HepG2 (cell line): ENCODE data around the gene F12. TPM values are rescaled to one million over a fixed set of nuclear protein-coding genes. Genes with fewer than 3 reads are reported as not detected.

Source experiments
- ETV6 ChIP-seq: sonication (generic); formaldehyde crosslinking; conservative IDR thresholded peaks from 2 replicates; pipeline ENCODE4 v1.4.0; 2020; ENCODE audit warnings: missing genetic modification reagents
- KLF16 ChIP-seq, 2 experiments: sonication (generic) in 1 of 2; formaldehyde crosslinking in 1 of 2; IDR thresholded peaks; 2 replicates each; pipeline versions ENCODE4 v1.6.1 to v1.8.0; 2016 to 2023; ENCODE audit warnings: missing genetic modification reagents in 2 of 2, missing compliant biosample characterization in 1 of 2
- KLF6 ChIP-seq: IDR thresholded peaks from 2 replicates; pipeline ENCODE4 v1.8.0; 2016; ENCODE audit warnings: missing biosample characterization, missing genetic modification reagents
- ZFP36L2 ChIP-seq: sonication (generic); formaldehyde crosslinking; IDR thresholded peaks from 2 replicates; pipeline ENCODE4 v1.4.0; 2020; ENCODE audit warnings: missing genetic modification reagents
- ZMAT3 ChIP-seq: sonication (generic); formaldehyde crosslinking; conservative IDR thresholded peaks from 2 replicates; pipeline ENCODE4 v1.7.0; 2021; ENCODE audit warnings: missing genetic modification reagents
- ZNF256 ChIP-seq: sonication (generic); formaldehyde crosslinking; conservative IDR thresholded peaks from 2 replicates; pipeline ENCODE4 v1.4.0; 2020; ENCODE audit warnings: missing genetic modification reagents
- ZNF484 ChIP-seq: sonication (generic); formaldehyde crosslinking; IDR thresholded peaks from 2 replicates; pipeline ENCODE4 v1.5.1; 2020; ENCODE audit warnings: mild to moderate bottlenecking, low read depth, missing genetic modification reagents, borderline replicate concordance
- ZNF75D ChIP-seq: sonication (generic); formaldehyde crosslinking; IDR thresholded peaks from 2 replicates; pipeline ENCODE4 v1.8.1; 2023; ENCODE audit warnings: missing genetic modification reagents, mild to moderate bottlenecking, borderline replicate concordance
- polyA plus RNA-seq, 8 experiments: library from polyadenylated mRNA; depleted of rRNA in 3 of 8; stranded (reverse) in 7 of 8; unstranded in 1 of 8; fragments of >200 nt; fragmentation: Illumina TruSeq in 4 of 8; extraction: Trizol in 4 of 8; gene quantifications; 2 replicates each; pipeline versions ENCODE4 v1.2.1 to v1.2.3, GENCODE V29; 2011 to 2016; ENCODE audit warnings: low read depth in 4 of 8, missing spikeins in 1 of 8, mixed read lengths in 1 of 8; ENCODE audit not compliant: insufficient read depth in 1 of 8
- total RNA-seq, 5 experiments: library from RNA; depleted of rRNA; stranded (reverse); fragments of >200 nt; fragmentation: Illumina TruSeq; extraction: Trizol; gene quantifications; 2 replicates each; pipeline ENCODE4 v1.2.3, GENCODE V29; 2016; ENCODE audit warnings: low read depth in 1 of 5
- TF ChIP-seq, protein P1 (sequence below), 2 experiments: IDR thresholded peaks; 2 replicates each; pipeline ENCODE4 v1.6.1; 2011 to 2012; ENCODE audit warnings: low read length in 2 of 2, borderline replicate concordance in 1 of 2, low read depth in 1 of 2, mild to moderate bottlenecking in 1 of 2, moderate library complexity in 1 of 2
- TF ChIP-seq, protein P2 (sequence below): sonication (generic); formaldehyde crosslinking; conservative IDR thresholded peaks from 2 replicates; pipeline ENCODE4 v1.8.0; 2022; ENCODE audit warnings: missing genetic modification reagents
- TF ChIP-seq, protein P3 (sequence below): sonication (generic); formaldehyde crosslinking; IDR thresholded peaks from 2 replicates; pipeline ENCODE4 v1.4.0; 2020; ENCODE audit warnings: missing genetic modification reagents
- TF ChIP-seq, protein P4 (sequence below): sonication (generic); formaldehyde crosslinking; IDR thresholded peaks from 2 replicates; pipeline ENCODE4 v1.4.0; 2020; ENCODE audit warnings: missing genetic modification reagents
- TF ChIP-seq, protein P5 (sequence below): sonication (generic); formaldehyde crosslinking; IDR thresholded peaks from 2 replicates; pipeline ENCODE4 v1.8.0; 2022; ENCODE audit warnings: mild to moderate bottlenecking, missing genetic modification reagents
- TF ChIP-seq, protein P6 (sequence below): sonication (generic); formaldehyde crosslinking; conservative IDR thresholded peaks from 2 replicates; pipeline ENCODE4 v1.8.1; 2023; ENCODE audit warnings: missing genetic modification reagents

The F12 gene
- total and polyA plus RNA-seq, 2 of the 13 experiments (the other 11 are each of a cell fraction or from before 2014, with no cell fraction given), result 2.5 to 3.0 TPM

DNA sequence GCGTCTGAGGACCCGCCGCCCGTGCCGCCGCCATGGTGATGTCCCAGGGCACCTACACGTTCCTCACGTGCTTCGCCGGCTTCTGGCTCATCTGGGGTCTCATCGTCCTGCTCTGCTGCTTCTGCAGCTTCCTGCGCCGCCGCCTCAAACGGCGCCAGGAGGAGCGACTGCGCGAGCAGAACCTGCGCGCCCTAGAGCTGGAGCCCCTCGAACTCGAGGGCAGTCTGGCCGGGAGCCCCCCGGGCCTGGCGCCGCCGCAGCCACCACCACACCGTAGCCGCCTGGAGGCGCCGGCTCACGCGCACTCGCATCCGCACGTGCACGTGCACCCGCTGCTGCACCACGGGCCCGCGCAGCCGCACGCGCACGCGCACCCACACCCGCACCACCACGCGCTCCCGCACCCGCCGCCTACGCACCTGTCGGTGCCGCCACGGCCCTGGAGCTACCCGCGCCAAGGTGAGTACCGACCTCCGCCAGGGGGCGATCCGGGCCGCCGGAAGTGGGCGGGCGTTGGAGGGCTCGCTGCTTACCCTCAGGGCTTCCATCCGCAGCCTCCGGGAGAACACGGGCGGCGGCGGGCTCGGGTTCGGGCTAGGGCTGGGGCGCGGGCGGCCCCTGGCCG lies 45.8 kb upstream of the F12 start (continued):
- TF ChIP-seq, protein P1, sequence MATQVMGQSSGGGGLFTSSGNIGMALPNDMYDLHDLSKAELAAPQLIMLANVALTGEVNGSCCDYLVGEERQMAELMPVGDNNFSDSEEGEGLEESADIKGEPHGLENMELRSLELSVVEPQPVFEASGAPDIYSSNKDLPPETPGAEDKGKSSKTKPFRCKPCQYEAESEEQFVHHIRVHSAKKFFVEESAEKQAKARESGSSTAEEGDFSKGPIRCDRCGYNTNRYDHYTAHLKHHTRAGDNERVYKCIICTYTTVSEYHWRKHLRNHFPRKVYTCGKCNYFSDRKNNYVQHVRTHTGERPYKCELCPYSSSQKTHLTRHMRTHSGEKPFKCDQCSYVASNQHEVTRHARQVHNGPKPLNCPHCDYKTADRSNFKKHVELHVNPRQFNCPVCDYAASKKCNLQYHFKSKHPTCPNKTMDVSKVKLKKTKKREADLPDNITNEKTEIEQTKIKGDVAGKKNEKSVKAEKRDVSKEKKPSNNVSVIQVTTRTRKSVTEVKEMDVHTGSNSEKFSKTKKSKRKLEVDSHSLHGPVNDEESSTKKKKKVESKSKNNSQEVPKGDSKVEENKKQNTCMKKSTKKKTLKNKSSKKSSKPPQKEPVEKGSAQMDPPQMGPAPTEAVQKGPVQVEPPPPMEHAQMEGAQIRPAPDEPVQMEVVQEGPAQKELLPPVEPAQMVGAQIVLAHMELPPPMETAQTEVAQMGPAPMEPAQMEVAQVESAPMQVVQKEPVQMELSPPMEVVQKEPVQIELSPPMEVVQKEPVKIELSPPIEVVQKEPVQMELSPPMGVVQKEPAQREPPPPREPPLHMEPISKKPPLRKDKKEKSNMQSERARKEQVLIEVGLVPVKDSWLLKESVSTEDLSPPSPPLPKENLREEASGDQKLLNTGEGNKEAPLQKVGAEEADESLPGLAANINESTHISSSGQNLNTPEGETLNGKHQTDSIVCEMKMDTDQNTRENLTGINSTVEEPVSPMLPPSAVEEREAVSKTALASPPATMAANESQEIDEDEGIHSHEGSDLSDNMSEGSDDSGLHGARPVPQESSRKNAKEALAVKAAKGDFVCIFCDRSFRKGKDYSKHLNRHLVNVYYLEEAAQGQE (IDR thresholded peaks at IDR 0.05; ENCODE audit: borderline replicate concordance in 1 of 2, low read depth in 1 of 2, low read length in 2 of 2), result peak in 1 of 2 experiments; percentile 22; a peak in 1 of 4 replicates
- TF ChIP-seq, protein P2, sequence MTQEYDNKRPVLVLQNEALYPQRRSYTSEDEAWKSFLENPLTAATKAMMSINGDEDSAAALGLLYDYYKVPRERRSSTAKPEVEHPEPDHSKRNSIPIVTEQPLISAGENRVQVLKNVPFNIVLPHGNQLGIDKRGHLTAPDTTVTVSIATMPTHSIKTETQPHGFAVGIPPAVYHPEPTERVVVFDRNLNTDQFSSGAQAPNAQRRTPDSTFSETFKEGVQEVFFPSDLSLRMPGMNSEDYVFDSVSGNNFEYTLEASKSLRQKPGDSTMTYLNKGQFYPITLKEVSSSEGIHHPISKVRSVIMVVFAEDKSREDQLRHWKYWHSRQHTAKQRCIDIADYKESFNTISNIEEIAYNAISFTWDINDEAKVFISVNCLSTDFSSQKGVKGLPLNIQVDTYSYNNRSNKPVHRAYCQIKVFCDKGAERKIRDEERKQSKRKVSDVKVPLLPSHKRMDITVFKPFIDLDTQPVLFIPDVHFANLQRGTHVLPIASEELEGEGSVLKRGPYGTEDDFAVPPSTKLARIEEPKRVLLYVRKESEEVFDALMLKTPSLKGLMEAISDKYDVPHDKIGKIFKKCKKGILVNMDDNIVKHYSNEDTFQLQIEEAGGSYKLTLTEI (CRISPR knock-in tag), result no peak
- TF ChIP-seq KLF16 (CRISPR knock-in tag; IDR thresholded peaks at IDR 0.05), result no peak
- no peak for TF ChIP-seq ZNF75D (CRISPR knock-in tag)
- TF ChIP-seq, protein P3, sequence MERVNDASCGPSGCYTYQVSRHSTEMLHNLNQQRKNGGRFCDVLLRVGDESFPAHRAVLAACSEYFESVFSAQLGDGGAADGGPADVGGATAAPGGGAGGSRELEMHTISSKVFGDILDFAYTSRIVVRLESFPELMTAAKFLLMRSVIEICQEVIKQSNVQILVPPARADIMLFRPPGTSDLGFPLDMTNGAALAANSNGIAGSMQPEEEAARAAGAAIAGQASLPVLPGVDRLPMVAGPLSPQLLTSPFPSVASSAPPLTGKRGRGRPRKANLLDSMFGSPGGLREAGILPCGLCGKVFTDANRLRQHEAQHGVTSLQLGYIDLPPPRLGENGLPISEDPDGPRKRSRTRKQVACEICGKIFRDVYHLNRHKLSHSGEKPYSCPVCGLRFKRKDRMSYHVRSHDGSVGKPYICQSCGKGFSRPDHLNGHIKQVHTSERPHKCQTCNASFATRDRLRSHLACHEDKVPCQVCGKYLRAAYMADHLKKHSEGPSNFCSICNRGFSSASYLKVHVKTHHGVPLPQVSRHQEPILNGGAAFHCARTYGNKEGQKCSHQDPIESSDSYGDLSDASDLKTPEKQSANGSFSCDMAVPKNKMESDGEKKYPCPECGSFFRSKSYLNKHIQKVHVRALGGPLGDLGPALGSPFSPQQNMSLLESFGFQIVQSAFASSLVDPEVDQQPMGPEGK, result peak; percentile 52; the same call in 1 of the 2 replicates
- TF ChIP-seq ZMAT3, result 0 out of 2 replicates have a peak, but pooled peaks have one; percentile 31
- no peak for TF ChIP-seq ETV6 (CRISPR knock-in tag)
- TF ChIP-seq, protein P4, sequence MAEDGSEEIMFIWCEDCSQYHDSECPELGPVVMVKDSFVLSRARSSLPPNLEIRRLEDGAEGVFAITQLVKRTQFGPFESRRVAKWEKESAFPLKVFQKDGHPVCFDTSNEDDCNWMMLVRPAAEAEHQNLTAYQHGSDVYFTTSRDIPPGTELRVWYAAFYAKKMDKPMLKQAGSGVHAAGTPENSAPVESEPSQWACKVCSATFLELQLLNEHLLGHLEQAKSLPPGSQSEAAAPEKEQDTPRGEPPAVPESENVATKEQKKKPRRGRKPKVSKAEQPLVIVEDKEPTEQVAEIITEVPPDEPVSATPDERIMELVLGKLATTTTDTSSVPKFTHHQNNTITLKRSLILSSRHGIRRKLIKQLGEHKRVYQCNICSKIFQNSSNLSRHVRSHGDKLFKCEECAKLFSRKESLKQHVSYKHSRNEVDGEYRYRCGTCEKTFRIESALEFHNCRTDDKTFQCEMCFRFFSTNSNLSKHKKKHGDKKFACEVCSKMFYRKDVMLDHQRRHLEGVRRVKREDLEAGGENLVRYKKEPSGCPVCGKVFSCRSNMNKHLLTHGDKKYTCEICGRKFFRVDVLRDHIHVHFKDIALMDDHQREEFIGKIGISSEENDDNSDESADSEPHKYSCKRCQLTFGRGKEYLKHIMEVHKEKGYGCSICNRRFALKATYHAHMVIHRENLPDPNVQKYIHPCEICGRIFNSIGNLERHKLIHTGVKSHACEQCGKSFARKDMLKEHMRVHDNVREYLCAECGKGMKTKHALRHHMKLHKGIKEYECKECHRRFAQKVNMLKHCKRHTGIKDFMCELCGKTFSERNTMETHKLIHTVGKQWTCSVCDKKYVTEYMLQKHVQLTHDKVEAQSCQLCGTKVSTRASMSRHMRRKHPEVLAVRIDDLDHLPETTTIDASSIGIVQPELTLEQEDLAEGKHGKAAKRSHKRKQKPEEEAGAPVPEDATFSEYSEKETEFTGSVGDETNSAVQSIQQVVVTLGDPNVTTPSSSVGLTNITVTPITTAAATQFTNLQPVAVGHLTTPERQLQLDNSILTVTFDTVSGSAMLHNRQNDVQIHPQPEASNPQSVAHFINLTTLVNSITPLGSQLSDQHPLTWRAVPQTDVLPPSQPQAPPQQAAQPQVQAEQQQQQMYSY (CRISPR knock-in tag), result no peak
- no peak for TF ChIP-seq ZFP36L2 (CRISPR knock-in tag)
- TF ChIP-seq ZNF256, result no peak
- no peak for TF ChIP-seq KLF6 (CRISPR knock-in tag)
- no peak for TF ChIP-seq ZNF484 (CRISPR knock-in tag)
- TF ChIP-seq, protein P5, sequence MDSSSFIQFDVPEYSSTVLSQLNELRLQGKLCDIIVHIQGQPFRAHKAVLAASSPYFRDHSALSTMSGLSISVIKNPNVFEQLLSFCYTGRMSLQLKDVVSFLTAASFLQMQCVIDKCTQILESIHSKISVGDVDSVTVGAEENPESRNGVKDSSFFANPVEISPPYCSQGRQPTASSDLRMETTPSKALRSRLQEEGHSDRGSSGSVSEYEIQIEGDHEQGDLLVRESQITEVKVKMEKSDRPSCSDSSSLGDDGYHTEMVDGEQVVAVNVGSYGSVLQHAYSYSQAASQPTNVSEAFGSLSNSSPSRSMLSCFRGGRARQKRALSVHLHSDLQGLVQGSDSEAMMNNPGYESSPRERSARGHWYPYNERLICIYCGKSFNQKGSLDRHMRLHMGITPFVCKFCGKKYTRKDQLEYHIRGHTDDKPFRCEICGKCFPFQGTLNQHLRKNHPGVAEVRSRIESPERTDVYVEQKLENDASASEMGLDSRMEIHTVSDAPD (CRISPR knock-in tag), result peak; percentile 92
- TF ChIP-seq, protein P6, sequence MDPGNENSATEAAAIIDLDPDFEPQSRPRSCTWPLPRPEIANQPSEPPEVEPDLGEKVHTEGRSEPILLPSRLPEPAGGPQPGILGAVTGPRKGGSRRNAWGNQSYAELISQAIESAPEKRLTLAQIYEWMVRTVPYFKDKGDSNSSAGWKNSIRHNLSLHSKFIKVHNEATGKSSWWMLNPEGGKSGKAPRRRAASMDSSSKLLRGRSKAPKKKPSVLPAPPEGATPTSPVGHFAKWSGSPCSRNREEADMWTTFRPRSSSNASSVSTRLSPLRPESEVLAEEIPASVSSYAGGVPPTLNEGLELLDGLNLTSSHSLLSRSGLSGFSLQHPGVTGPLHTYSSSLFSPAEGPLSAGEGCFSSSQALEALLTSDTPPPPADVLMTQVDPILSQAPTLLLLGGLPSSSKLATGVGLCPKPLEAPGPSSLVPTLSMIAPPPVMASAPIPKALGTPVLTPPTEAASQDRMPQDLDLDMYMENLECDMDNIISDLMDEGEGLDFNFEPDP (CRISPR knock-in tag), result no peak
